ENCODE data around the gene KANK3. TPM values are rescaled to one million over a fixed set of nuclear protein-coding genes. Genes with fewer than 3 reads are reported as not detected.
A peak's percentile ranks its signal among the peaks of the same experiment; 100 is the strongest.
"Not testable (repeated sequence)": the region's sequence is repeated elsewhere in the genome, so short reads cannot be mapped to it uniquely, and the experiment has no call there.

Gene KANK3
- total RNA-seq, 1 experiment from 2014 or later = 1.4 TPM

DNA sequence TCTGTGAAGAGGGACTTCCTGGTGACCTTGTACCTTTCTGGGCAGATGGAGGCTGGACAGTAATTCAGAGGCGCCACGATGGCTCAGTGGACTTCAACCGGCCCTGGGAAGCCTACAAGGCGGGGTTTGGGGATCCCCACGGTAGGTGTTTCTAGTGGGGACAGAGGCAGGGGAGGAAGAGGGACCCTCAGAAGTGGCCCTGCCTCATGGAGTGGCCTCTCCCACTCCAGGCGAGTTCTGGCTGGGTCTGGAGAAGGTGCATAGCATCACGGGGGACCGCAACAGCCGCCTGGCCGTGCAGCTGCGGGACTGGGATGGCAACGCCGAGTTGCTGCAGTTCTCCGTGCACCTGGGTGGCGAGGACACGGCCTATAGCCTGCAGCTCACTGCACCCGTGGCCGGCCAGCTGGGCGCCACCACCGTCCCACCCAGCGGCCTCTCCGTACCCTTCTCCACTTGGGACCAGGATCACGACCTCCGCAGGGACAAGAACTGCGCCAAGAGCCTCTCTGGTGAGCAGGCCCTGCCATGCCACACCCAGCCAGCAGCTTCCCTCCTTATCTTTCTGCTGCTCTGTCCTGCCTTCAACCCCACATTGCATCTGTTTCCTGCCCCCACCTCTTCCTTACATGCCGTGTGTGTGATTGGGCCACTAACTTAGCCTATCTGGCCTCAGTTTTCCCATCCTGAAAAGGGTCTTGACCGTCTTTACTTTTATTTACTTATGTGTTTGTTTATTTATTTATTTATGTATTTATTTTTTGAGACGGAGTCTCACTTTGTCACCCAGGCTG lies 28.1 kb upstream of the KANK3 start:
- no peak for DNase-seq (ENCODE audit: low spot score)

DNA sequence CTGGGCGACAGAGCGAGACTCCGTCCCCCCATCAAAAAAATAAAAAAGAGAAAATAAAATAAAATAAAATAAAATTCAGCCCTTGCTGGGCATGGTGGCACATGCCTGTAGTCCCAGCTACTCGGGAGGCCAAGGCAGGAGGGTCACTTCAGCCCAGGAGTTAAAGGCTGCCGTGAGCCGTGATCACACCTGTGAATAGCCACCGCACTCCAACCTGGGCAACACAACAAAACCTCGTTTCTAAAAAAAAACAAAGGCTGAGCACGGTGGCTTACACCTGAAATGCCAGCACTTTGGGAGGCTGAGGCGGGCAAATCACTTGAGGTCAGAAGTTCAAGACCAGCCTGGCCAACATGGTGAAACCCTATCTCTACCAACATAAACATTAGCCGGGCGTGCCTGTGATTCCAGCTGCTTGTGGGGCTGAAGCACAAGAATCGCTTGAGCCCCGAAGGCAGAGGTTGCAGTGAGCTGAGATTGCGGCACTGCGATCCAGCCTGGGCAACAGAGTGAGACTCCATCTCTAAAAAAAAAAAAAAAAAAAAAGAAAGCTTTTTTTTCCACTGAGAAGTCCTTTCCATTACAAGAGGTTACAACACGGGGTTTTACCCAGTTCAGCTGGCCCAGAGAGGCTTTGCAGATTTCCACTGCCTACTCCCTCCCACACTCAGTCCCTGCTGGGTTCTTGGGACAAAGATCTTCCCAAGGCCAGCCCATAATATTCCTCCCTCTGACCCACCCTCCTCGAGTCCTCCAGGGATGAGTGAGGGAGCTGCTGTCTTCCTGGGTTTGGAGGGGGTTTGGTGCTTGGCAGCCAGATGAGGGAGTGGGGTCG lies 27.3 kb upstream of the KANK3 start:
- DNase-seq (ENCODE audit: low spot score) = no peak

DNA sequence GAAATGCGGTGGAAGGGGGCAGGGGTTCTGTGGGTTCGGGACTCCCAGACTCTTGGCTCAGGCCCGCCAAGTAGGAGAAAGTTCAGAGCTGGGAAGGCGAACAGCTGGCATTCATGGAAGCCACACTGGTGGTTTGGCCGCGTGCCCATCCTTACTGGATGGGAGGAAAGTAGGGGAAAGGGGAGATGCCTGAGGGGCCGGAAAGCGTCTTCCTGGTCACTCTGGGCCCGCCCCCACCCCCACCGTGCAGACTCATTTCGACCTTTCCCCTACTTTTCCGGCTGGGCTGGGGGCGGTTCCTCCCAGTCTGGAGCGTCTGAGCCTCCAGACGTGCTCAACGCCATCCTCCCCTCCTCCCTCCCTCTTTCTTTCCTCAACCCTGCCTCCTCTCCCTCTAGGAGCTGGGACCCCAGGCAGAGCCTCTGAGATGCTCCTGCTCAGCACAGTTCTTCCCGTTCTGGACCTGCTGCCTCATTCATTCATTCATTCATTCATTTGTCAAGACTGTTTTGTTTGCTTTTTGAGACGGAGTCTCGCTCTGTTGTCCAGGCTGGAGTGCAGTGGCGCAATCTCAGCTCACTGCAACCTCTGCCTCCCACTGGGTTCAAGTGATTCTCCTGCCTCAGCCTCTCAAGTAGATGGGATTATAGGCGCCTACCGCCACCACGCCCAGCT lies 24.4 kb upstream of the KANK3 start:
- peak; percentile 76 for DNase-seq (ENCODE audit: low spot score)

DNA sequence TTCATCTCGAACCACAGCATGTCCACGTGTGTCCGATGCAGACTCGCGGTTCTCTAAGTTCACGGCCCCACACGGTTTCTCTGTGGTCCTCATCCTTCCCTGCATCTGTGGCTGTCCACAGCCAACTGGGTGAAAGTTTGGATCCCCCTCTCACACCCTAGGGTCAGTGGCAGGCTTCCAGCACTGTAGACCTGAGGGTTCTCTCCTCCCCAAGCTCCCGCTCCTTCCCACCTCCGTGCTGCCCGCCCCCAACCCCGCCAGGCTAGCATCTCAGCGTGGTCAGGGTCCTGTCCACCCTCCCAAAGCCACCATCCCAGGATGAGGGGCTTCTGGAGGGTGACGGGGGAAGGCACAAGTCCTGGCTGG lies 23.9 kb upstream of the KANK3 start:
- no peak for DNase-seq (ENCODE audit: low spot score)

DNA sequence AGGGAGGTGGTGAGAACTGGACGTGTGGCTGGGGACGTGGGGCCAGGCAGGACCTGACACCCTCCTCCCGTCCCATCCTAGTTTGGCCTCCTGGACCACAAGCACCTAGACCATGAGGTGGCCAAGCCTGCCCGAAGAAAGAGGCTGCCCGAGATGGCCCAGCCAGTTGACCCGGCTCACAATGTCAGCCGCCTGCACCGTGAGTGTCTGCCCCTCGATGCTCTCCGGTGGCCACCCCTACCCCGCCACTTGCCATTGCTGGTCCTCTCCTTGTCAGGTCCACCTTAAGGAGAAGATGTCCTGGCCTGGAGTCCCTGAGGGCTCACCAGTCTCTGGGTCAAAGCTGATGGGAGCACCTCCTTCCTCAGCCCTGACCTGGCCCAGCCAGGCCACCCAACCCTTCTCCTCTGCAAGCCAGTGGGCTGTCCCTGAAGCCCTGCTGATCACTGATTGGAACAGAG lies 23.1 kb upstream of the KANK3 start:
- no peak for DNase-seq (ENCODE audit: low spot score)

DNA sequence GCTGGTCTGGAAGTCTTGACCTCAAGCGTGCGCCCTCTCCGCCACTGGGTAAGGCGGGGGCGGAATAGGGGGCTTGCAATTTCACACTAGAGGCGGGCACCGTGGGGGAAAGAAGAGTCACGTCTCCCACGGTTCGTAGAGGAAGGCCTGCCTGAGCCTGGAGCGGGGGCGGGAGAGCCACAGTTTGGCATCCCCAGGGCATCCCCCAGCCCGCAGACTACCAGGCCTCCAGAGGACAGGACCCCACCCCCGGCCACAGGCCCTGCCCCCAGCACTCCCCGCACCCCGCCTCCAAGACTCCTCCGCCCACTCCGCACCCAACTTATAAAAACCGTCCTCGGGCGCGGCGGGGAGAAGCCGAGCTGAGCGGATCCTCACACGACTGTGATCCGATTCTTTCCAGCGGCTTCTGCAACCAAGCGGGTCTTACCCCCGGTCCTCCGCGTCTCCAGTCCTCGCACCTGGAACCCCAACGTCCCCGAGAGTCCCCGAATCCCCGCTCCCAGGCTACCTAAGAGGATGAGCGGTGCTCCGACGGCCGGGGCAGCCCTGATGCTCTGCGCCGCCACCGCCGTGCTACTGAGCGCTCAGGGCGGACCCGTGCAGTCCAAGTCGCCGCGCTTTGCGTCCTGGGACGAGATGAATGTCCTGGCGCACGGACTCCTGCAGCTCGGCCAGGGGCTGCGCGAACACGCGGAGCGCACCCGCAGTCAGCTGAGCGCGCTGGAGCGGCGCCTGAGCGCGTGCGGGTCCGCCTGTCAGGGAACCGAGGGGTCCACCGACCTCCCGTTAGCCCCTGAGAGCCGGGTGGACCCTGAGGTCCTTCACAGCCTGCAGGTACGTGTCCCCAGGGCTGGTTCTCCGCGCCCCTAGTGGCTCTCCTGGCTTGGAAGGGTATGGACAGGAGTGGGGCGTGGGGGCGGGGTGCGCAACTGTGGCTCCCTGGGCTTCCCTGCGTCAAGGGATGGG lies 21.0 kb upstream of the KANK3 start, which contains the start of gene ANGPTL4:
Gene ANGPTL4 (plus strand): TSS at position 353 of the 969 bp plus-strand sequence. CDS start 167 bp downstream, at position 520.
- no peak for DNase-seq (ENCODE audit: low spot score)

DNA sequence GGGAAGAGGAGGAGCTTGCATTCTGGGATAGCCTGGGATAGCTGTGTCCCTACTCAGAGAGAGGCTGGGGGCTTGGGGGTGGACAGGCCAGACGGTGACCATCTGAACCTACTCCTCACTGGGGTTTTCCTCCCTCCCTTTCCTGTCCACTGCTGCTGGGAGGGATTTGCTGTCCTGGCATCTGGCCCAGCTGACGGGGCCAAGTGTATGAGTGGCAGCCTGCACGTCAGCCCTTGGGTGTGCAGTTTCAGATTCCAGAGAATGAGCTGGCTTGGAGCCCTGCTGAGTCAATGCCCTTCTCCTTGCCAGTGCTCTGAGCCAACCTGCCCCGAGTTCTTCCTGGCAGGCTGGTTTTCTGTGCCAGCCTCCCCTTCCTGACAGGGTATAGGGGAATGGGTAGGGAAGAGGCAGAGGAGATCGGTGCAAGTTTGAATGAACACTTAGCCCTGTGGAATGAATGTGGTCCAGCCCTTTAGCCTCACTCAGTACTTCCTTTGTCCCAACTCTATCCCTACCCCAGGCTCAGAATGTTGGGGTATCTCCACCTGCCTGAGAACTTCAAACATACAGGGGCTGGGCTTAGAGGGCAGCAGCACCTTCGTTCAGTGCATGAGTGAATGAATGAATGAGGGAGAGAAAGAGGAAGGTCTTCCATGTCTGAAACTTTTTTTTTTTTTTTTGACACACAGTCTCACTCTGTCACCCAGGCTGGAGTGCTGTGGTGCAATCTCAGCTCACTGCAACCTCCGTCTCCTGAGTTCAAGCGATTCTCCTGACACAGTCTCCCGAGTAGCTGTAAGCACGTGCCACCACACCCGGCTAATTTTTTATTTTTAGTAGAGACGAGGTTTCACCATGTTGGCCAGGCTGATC lies 19.1 kb upstream of the KANK3 start:
- peak; percentile 92 for DNase-seq (ENCODE audit: low spot score)

DNA sequence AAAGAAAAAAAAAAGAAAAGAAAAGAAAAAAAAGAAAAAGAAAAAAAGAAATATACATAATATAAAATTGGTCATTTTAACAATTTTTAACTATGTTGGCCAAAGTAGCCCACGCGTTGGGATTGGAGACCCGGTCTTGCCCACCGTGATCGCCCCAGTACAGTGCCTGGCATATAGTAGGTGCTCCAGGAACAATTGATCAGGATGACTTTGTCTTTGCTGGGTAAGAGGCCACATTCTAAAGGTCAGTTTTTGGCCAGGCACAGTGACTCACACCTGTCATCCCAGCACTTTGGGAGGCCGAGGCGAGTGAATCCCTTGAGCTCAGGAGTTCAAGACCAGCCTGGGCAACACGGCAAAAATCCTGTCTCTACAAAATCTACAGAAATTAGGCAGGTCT lies 17.1 kb upstream of the KANK3 start:
- DNase-seq (ENCODE audit: low spot score) = no peak

DNA sequence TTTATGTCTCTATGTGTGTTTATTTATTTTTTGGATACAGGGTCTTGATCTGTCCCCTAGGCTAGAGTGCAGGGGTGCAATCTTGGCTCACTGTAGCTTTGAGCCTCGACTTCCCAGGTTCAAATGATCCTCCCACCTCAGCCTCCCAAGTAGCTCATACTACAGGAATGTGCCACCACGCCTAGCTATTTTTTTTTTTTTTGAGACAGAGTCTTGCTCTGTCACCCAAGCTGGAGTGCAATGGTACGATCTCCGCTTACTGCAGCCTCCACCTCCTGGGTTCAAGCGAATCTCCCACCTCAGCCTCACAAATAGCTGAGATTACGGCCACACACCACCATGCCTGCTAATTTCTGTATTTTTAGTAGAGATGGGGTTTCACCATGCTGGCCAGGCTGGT lies 15.9 kb upstream of the KANK3 start:
- no peak for DNase-seq (ENCODE audit: low spot score)

DNA sequence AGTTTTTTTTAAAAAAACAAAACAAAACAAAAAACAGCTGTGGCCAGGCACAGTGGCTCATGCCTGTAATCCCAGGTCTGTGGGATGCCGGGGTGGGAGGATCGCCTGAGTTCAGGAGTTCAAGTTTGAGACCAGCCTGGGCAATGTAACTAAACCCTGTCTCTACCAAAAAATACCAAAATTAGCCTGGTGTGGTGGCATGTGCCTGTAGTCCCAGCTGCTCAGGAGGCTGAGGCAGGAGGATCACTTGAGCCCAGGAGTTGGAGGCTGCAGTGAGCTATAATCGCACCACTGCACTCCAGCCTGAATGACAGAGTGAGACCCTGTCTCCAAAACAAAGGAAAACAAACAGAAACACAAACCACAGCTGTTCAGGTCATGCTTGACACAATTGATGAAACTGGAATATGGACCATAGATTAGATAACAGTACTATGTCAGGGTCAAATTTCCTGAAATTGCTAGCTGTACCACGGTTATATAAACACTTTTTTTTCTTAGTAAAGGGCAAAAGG lies 14.0 kb upstream of the KANK3 start:
- DNase-seq (ENCODE audit: low spot score) = no peak

DNA sequence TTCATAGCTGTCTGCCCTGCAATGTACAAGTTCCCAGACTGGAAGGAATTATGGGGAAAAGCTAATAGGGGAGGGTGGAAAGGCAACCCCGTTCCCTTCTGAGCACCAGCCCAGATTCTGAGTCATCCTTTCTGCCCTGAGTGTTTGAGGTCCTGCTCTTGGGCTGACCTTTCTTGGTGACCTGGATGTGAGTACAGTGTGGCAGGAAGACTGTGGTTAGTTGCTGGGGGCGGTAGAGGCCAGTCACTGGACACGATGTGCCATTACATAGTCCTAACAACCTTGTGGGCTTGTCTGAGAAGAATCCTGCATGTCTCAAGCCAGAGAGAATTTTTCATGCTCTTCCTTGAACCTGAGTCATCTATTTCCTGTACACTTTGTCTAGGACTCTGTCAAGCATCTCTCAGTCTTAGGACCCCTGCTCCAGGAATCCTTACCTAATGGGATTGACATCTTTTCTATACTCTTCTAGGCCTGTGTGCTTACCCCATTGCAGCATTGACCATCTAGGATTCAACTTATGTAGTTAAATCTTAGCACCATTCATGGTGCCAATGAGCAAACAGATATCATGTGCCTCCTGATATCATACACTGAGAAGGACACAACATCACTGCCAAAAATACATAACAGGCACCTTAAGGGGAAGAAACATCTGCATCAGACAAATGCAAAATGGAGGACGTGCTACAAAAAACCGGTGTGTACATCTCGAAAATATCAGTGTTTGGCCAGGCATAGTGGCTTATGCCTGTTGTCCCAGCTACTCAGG lies 12.8 kb upstream of the KANK3 start:
- peak; percentile 26 for DNase-seq (ENCODE audit: low spot score)

DNA sequence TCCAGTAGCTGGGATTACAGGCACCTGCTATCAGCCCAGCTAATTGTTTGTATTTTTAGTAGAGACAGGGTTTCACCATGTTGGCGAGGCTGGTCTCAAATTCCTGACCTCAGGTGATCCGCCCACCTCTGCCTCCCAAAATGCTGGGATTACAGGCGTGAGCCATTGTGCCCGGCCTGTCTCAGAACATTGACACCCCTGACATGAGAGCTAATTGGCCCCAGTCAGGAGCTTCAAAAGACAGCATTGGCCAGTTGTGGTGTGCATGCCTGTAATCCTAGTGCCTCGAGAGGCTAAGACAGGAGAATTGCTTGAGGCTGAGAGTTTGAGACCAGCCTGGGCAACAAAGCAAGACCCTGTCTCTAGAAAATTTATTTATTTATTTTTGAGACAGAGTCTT lies 9.8 kb upstream of the KANK3 start:
- not testable (repeated sequence) for DNase-seq (ENCODE audit: low spot score)

DNA sequence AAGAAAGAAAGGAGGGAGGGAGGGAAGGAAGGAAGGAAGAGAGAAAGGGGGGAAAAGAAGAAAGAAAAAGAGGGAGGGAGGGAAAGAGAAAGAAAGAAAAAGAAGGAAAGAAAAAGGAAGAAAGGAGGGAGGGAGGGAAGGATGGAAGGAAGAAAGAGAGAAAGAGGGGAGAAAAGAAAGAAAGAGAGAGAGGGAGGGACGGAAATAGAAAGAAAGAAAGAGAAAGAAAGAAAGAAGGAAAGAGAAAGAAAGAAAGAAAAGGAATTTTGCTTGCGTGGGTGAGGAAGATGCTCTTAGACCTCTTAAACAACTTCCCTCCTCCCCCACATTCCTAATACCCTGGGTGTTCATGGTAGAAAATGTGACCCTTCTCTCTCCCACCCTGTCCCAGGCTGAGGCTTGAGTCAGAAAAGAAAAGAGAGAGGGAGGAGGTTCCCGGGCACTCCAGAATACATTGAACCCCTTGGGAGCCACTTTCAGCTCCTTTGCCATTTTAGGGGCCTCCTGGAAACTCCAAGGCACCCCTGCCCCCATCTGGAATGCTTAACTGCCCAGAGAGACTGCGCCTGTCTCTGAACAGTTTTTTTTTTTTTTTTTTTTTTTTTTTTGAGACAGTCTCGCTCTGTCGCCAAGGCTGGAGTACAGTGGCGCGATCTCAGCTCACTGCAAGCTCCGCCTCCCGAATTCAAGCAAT lies 9.2 kb upstream of the KANK3 start:
- no peak for DNase-seq (ENCODE audit: low spot score)

DNA sequence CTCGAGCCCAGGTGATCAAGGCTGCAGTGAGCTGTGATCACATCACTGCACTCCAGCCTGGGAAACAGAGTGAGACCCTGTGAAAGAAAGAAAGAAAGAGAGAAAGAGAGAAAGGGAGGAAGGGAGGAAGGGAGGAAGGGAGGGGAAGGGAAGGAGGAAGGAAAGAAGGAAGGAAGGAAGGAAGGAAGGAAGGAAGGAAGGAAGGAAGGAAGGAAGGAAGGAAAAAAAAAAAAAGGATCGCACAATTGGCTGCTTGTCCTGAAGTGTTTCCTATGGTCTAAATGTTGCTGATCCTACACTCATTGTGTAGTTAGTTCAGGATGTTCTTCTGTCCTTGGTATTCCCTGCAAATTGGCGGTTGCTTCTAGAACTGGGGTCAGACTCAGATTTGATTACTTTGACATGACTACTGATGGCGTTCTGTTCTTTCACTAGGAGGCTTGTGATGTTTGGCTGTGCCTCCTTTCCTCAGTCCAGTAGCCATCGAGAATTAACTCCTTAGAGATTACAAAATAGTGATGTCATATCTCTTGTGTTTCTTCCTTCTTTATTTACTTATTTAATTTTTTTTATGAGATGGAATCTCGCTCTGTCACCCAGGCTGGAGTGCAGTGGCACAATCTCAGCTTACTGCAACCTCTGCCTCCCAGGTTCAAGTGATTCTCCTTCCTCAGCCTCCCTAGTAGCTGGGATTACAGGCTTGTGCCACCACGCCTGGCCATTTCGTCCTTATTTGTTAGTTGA lies 6.7 kb upstream of the KANK3 start:
- DNase-seq (ENCODE audit: low spot score) = not testable (repeated sequence)

DNA sequence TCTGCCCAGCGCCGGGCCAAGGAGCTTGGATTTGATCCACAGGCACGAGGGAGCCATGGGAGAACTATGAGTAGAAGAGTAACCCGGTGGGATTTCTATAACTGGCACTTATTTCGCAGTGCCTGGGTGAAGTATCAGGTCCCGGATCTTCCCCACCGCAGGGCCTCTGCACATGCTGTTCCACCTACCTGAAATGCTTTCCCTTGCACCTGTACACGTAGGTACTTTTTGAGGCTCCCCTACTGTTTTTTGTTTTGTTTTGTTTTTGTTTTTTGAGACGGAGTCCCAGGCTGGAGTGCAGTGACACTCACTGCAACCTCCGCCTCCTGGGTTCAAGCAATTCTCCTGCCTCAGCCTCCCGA lies 402 bp upstream of the KANK3 start:
- no peak for DNase-seq (ENCODE audit: low spot score)

DNA sequence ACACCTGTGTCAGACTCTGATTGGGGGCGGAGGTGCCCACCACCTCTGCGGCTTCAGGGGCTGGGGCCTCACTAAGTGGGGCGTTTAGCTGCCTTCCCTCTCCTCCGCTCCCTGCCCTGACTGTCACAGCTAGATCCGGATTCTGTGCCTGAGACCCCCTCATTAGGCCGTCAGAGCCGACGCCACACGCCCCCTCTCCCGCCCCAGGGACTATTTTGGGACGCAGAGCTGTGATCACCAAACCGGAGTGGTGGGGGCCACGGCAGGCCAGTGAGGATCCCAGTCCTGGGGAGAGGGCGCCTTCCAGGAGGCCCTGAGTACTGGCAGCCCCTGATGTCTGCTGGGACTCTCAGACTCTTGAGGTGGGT lies 762 bp downstream of the KANK3 start:
- DNase-seq (ENCODE audit: low spot score) = no peak

DNA sequence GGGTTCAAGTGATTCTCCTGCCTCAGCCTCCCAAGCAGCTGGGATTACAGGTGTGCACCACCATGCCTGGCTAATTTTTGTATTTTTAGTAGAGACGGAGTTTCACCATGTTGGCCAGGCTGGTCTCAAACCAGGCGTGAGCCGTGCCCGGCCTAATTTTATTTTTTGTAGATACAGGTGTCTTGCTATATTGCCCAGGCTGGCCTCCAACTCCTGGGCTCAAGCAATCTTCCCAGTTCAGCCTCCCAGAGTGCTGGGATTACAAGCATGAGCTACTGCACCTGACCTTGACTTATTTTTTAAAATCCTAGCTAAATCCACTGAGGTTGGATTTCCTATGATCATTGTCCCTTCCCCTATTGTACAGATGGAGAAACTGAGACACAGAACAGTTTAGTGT lies 1.6 kb downstream of the KANK3 start:
- DNase-seq (ENCODE audit: low spot score) = not testable (repeated sequence)

Data from HT-29 (cell line).